B cell (primary cell): ENCODE results near the gene LRRC45. TPM values are rescaled to one million over a fixed set of nuclear protein-coding genes. Genes with fewer than 3 reads are reported as not detected.

Experiments
- ATAC-seq: fragments of 200-7000 bp; cut with Tn5 transposase; one replicate; pipeline ENCODE4 v1.10.0; 2021; ENCODE audit warnings: low read depth, mild to moderate bottlenecking, moderate number of reproducible peaks, moderate library complexity
- CTCF ChIA-PET: fragments of 350-600 bp; sonication (Branson Sonifier 250); formaldehyde crosslinking; loops from one replicate; lab custom pipeline; 2021; ENCODE audit warnings: antibody characterized with exemption, inconsistent platforms; lab: Charles Lee
- POLR2A ChIA-PET: fragments of 350-600 bp; sonication (Branson Sonifier 250); formaldehyde crosslinking; loops from one replicate; lab custom pipeline; 2021; ENCODE audit warnings: antibody characterized with exemption; lab: Charles Lee
- DNase-seq: peaks from one replicate; pipeline ENCODE4 v3.0.0; 2013
- H2AFZ ChIP-seq: 2 replicates; pipeline ENCODE4 v1.6.1; 2012; ENCODE audit warnings: mild to moderate bottlenecking, low read depth, low read length; ENCODE audit not compliant: insufficient read depth, poor library complexity, severe bottlenecking
- H3K27ac ChIP-seq, 2 donors: 1 replicate in 1 of 2; 2 replicates in 1 of 2; pipeline ENCODE4 v1.5.1; 2012 to 2013; ENCODE audit warnings: low read length in 2 of 2, mild to moderate bottlenecking in 2 of 2, moderate library complexity in 1 of 2
- H3K27me3 ChIP-seq, 4 experiments: fragments of 200-600 bp in 1 of 4; sonication (generic) in 1 of 4; replicated peaks in 1 of 4; 1 replicate in 2 of 4; 2 replicates in 2 of 4; pipeline versions ENCODE4 v1.6.1 to v1.7.0; 2013 to 2016; ENCODE audit warnings: low read length in 3 of 4, mild to moderate bottlenecking in 2 of 4, mixed read lengths in 1 of 4, moderate library complexity in 1 of 4; ENCODE audit not compliant: insufficient read depth in 4 of 4, control insufficient read depth in 3 of 4; ENCODE audit errors: control extremely low read depth in 1 of 4
- H3K36me3 ChIP-seq, 2 experiments: replicated peaks in 1 of 2; 1 replicate in 1 of 2; 2 replicates in 1 of 2; pipeline versions ENCODE4 v1.6.1 to v1.7.1; 2013; ENCODE audit warnings: low read length in 1 of 2; ENCODE audit not compliant: insufficient read depth in 2 of 2, control insufficient read depth in 1 of 2; ENCODE audit errors: control extremely low read depth in 1 of 2, extremely low read depth in 1 of 2
- H3K4me1 ChIP-seq, 2 donors: fragments of 200-600 bp in 1 of 2; sonication (generic) in 1 of 2; 1 replicate in 1 of 2; 2 replicates in 1 of 2; pipeline versions ENCODE4 v1.5.1 to v1.6.1; 2013 to 2017; ENCODE audit warnings: low read length in 2 of 2; ENCODE audit not compliant: control insufficient read depth in 2 of 2, insufficient read depth in 2 of 2
- H3K4me2 ChIP-seq: replicated peaks from 2 replicates; pipeline ENCODE3; 2012; ENCODE audit warnings: mild to moderate bottlenecking, low read depth, low read length; ENCODE audit not compliant: poor library complexity, severe bottlenecking
- H3K4me3 ChIP-seq, 5 experiments: fragments of 200-600 bp in 1 of 5; sonication (generic) in 1 of 5; 1 replicate in 3 of 5; 2 replicates in 2 of 5; pipeline versions ENCODE4 v1.5.1 to v1.7.0; 2011 to 2016; ENCODE audit warnings: low read length in 4 of 5, mild to moderate bottlenecking in 4 of 5, low read depth in 2 of 5, control low read depth in 1 of 5, moderate library complexity in 1 of 5; ENCODE audit not compliant: insufficient read depth in 1 of 5; ENCODE audit errors: control extremely low read depth in 1 of 5, extremely low read depth in 1 of 5
- H3K79me2 ChIP-seq: fragments of 200-600 bp; sonication (generic); one replicate; pipeline ENCODE4 v1.6.0; 2016; ENCODE audit warnings: low read length; ENCODE audit not compliant: control insufficient read depth, insufficient read depth
- H3K9ac ChIP-seq: fragments of 200-600 bp; sonication (generic); 2 replicates; pipeline ENCODE4 v1.6.1; 2017; ENCODE audit warnings: mild to moderate bottlenecking, low read length, moderate library complexity
- H3K9me3 ChIP-seq, 3 donors: one replicate each; pipeline versions ENCODE4 v1.6.1 to v1.7.1; 2013; ENCODE audit warnings: low read length in 2 of 3; ENCODE audit not compliant: control insufficient read depth in 2 of 3, insufficient read depth in 1 of 3; ENCODE audit errors: control extremely low read depth in 1 of 3
- H4K20me1 ChIP-seq: 2 replicates; pipeline ENCODE4 v1.6.0; 2012; ENCODE audit warnings: mild to moderate bottlenecking, low read length; ENCODE audit not compliant: insufficient read depth, control insufficient read depth, poor library complexity, severe bottlenecking
- H3K27ac Mint-ChIP-seq: one replicate; pipeline ENCODE4 v1.8.0; 2021; ENCODE audit warnings: mixed read lengths
- H3K27me3 Mint-ChIP-seq: one replicate; pipeline ENCODE4 v1.8.0; 2021; ENCODE audit warnings: mixed read lengths
- H3K4me1 Mint-ChIP-seq: one replicate; pipeline ENCODE4 v1.8.0; 2021; ENCODE audit warnings: mixed read lengths
- H3K4me3 Mint-ChIP-seq: one replicate; pipeline ENCODE4 v1.8.0; 2021; ENCODE audit warnings: mixed read lengths
- H3K9me3 Mint-ChIP-seq: one replicate; pipeline ENCODE4 v1.8.0; 2022; ENCODE audit warnings: mixed read lengths; ENCODE audit not compliant: insufficient read depth
- EZH2 ChIP-seq: IDR thresholded peaks from 2 replicates; pipeline ENCODE4 v1.6.1; 2012; ENCODE audit warnings: borderline replicate concordance, low read depth, mild to moderate bottlenecking, moderate library complexity, low read length; ENCODE audit not compliant: insufficient read depth, poor library complexity, severe bottlenecking
- WGBS: methylation state at CpG from one replicate; pipeline ENCODE4 v1.1.5; 2013; ENCODE audit warnings: missing lambda C conversion rate; ENCODE audit not compliant: insufficient coverage; 5-methylcytosine and 5-hydroxymethylcytosine counted together
- intact Hi-C: fragments of 100-400 bp; cut with micrococcal nuclease; formaldehyde crosslinking; loops from one replicate; pipeline ENCODE4 v1.10.0; 2022
- polyA plus RNA-seq: library from polyadenylated mRNA; depleted of rRNA; stranded (reverse); fragments of >200 nt; gene quantifications from 2 replicates; pipeline ENCODE4 v1.2.3, GENCODE V29; 2012
- total RNA-seq, 2 donors: library from RNA; stranded (reverse); fragments of 120-200 nt in 1 of 2; gene quantifications; 1 replicate in 1 of 2; 2 replicates in 1 of 2; pipeline versions ENCODE4 v1.2.3 to v1.2.4, GENCODE V29; 2013 to 2022
- TF ChIP-seq, protein P1 (sequence below): fragments of 200-600 bp; IDR thresholded peaks from one replicate; pipeline ENCODE4 v1.8.0; 2022; ENCODE audit warnings: antibody characterized with exemption, mild to moderate bottlenecking

LRRC45 gene
- total and polyA plus RNA-seq, 2 donors (not counting 1 experiment from before 2014, with no cell fraction given): 19.4 to 19.6 TPM

DNA sequence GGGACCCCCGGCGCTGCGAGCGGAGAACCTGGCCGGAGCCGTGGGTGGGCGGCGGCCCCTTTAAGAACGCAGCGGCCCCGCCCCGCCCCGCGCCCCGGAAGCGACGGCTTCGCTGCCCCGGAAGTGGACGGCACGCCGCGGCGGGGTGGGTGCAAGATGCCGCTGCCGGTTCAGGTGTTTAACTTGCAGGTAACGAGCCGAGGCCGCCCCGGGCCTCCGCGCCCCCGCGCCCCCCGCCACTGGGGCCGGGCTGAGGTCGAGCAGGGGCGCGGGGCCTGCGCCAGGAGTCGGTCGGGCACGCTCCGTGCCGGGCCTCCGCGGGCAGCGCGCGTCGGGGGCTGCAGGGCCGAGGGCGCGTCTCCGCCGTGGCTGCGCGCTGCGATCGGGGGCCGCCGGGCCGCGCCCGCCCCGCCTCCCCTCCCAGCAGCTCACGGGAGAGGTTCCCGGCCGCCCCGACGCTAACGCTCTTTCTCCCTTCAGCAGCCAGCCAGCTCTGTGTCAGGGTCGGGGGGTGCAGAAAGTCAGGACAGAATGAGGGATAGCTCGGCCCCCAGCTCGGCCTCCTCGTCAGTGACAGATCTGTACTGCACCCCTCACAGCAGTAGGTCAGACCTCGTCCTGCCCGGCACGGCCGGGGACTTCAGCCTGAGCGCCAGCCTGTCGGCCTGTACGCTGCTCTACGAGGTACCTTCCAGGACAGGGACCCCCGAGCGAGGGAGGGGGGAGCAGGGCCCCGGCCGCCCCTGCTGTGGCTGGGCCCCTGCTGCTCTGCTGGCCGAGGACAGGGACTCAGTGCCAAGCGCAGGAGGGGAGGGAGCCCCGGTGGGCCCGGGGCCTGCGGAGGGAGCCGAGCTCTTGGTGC, 28.9 kb downstream of the LRRC45 start, which contains the start of the genes GPS1 and RFNG:
TSS of gene GPS1 (plus strand) at position 123 of the 862 bp plus-strand sequence. CDS start at position 157, 34 bp downstream.
TSS of gene RFNG (minus strand) at position 36 of the 862 bp plus-strand sequence. CDS start 45 bp downstream, outside the sequence.
- intact Hi-C loops: loop anchor here (1.0 to 2.0 kb wide), 4 partner anchors 14 to 46 kb away; partner anchors contain the start of genes CENPX, DCXR, FASN and LRRC45
- peaks cover 0 to 27% of the 10 kb centered on the region in 2 experiments for H3K36me3 ChIP-seq
- H3K4me2 ChIP-seq: peak within 1 kb of the TSS; percentile 99
- peak within 1 kb of the TSS; percentile 76 for H3K9ac ChIP-seq
- ATAC-seq: peak; percentile 88
- Mint-ChIP-seq H3K27ac (peak within 1 kb of the TSS; percentile 86), H3K4me1 (peaks cover 14% of the 10 kb centered on the region), H3K27me3 (no peaks in the 10 kb centered on the region), H3K9me3 (no peaks in the 10 kb centered on the region), H3K4me3 (peak within 1 kb of the TSS; percentile 84)
- 1% methylated on average over 94 of the region's 94 CpGs for WGBS
- TF ChIP-seq, protein P1, sequence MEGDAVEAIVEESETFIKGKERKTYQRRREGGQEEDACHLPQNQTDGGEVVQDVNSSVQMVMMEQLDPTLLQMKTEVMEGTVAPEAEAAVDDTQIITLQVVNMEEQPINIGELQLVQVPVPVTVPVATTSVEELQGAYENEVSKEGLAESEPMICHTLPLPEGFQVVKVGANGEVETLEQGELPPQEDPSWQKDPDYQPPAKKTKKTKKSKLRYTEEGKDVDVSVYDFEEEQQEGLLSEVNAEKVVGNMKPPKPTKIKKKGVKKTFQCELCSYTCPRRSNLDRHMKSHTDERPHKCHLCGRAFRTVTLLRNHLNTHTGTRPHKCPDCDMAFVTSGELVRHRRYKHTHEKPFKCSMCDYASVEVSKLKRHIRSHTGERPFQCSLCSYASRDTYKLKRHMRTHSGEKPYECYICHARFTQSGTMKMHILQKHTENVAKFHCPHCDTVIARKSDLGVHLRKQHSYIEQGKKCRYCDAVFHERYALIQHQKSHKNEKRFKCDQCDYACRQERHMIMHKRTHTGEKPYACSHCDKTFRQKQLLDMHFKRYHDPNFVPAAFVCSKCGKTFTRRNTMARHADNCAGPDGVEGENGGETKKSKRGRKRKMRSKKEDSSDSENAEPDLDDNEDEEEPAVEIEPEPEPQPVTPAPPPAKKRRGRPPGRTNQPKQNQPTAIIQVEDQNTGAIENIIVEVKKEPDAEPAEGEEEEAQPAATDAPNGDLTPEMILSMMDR: no peak
- TF ChIP-seq EZH2: no peak
- H3K4me3 ChIP-seq: peak within 1 kb of the TSS; percentile 54 to 88 (median 63)
- ChIA-PET CTCF (interaction anchor here (0.7 kb wide), 1 partner anchor 32 kb away, joined by 3 read pairs; no protein-coding TSS in a partner anchor), POLR2A (interaction anchor here (1.9 kb wide), 2 partner anchors 14 to 47 kb away, joined by 5 to 6 read pairs; partner anchors contain the start of genes DCXR and FASN)
- peaks cover 19% of the 10 kb centered on the region for H4K20me1 ChIP-seq
- H3K27ac ChIP-seq: peak within 1 kb of the TSS in 1 of 2 donors; percentile 30
- H3K27me3 ChIP-seq: no peaks in the 10 kb centered on the region
- H3K79me2 ChIP-seq: peaks cover 29% of the 10 kb centered on the region
- peak within 1 kb of the TSS; percentile 66 for H2AFZ ChIP-seq
- H3K4me1 ChIP-seq: peaks cover 20 to 34% of the 10 kb centered on the region in 2 donors
- no peaks in the 10 kb centered on the region for H3K9me3 ChIP-seq
- DNase-seq: peak; percentile 82
